ENCODE measurements around the gene EPHB2.

DNA sequence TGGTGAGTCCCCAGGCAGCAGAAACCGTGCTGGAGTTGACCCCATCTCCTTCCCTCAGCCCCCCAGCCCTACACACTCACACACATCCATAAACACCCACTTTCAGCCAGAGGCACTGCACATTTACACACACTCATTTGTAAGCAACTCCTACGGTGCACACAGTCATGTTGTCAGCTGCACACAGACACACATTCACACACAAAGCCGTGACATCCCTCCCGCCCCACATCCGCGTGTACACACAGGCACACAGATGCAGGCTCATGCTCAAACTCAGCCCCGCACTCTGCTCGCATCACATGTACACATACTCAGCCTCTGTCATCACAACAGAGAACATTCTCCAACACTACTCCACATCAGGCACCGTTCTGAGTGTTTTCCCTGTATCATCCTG lies 214.5 kb downstream of the EPHB2 start:
- TF ChIP-seq POLR2AphosphoS5 (IDR thresholded peaks at IDR 0.05; ENCODE audit: borderline replicate concordance, low read depth, low read length) (no peak), EZH2 (IDR thresholded peaks at IDR 0.05) (no peak), FOXP2 (optimal IDR thresholded peaks at IDR 0.05; ENCODE audit: control extremely low read depth, extremely low read length, insufficient read depth) (no peak)

Data from SK-N-MC (cell line).